ENCODE data around the gene HOXD4. TPM values are rescaled to one million over a fixed set of nuclear protein-coding genes. Genes with fewer than 3 reads are reported as not detected.

Gene HOXD4
- total and polyA plus RNA-seq, 10 of the 15 experiments (the other 5 are each of a cell fraction or from before 2014, with no cell fraction given): 0.07 TPM; not detected in 9

DNA sequence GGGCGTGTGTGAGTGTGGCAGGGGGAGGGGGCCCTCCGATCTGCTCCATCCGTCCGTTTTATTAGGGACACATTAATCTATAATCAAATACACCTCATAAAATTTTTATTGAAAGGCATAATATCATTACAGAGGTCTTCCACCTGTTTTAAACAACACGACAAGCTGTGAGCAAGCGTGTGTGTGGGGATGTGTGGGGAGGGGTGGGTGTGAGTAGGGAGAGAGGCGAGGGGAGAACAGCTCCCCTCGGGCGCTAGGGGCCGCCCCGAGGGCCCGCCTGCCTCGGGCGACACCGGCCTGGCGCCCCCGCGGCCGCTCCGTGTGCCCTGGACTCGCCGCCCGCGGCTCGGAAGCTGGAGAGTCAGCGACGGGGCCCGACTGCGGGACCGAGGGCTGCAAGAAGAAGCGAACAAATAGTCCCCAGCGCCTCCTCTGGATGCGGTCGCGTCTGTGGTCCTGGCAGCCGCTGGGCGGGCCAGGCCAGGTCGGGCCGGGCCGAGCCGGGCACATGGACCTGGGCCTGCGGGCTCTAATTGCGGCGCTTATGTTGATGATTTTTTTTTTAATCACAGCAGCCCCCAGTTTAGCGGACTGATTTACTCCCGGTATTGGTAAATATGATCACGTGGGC lies 29.2 kb upstream of the HOXD4 start:
- H4K20me1 ChIP-seq (ENCODE audit: control insufficient read depth, insufficient read depth): no peaks in the 10 kb centered on the region
- ChIA-PET RAD21 (ENCODE audit: unreplicated experiment) (no interaction called here), CTCF (interaction anchor here (2.1 kb wide), 1 partner anchor 530 kb away, joined by 7 read pairs; no protein-coding TSS in a partner anchor), SMC1A (ENCODE audit: uncharacterized antibody, unreplicated experiment) (no interaction called here), POLR2A (no interaction called here)
- no peaks in the 10 kb centered on the region for H3K36me3 ChIP-seq (ENCODE audit: control insufficient read depth in 2 of 2, insufficient read depth in 2 of 2, low read length in 1 of 2)
- no TSS peak for BruUV-seq (replicated peaks)
- no peak for ATAC-seq
- FAIRE-seq: no peak
- no peaks in the 10 kb centered on the region; the same call in 2 of the 3 replicates for H3K9me3 ChIP-seq (replicated peaks; ENCODE audit: control insufficient read depth, insufficient read depth, low read length)
- H3K4me1 ChIP-seq (ENCODE audit: control insufficient read depth, insufficient read depth, low read length): no peaks in the 10 kb centered on the region
- no peak overlapping the region for H3K4me3 ChIP-seq
- H3K79me2 ChIP-seq (ENCODE audit: control insufficient read depth, insufficient read depth, low read length): no peaks in the 10 kb centered on the region
- intact Hi-C loops (cut with micrococcal nuclease; ENCODE audit: unreplicated experiment): no loop called here
- no peak overlapping the region for H3K27ac ChIP-seq (ENCODE audit: control insufficient read depth, insufficient read depth)
- no peak for DNase-seq (ENCODE audit: low read depth, low spot score)
- WGBS (ENCODE audit: insufficient coverage, insufficient replicate concordance, low lambda C conversion rate, missing lambda C conversion rate): 42% methylated on average over 37 of the region's 47 CpGs
- no peak overlapping the region for H3K4me2 ChIP-seq (ENCODE audit: control insufficient read depth, insufficient read depth)
- no peak overlapping the region for H3K9ac ChIP-seq (ENCODE audit: control insufficient read depth, insufficient read depth, low read length)
- H2AFZ ChIP-seq (ENCODE audit: control insufficient read depth, low read depth, low read length): no peak overlapping the region
- TF ChIP-seq JUND (IDR thresholded peaks at IDR 0.05; ENCODE audit: low read depth, low read length) (no peak), SUZ12 (IDR thresholded peaks at IDR 0.05; ENCODE audit: unreplicated experiment) (peak; percentile 86)
- peaks cover 5 to 35% of the 10 kb centered on the region in 2 experiments for H3K27me3 ChIP-seq (replicated peaks in 1 of 2; ENCODE audit: control insufficient read depth in 2 of 2, insufficient read depth in 2 of 2, low read length in 1 of 2)
- in situ Hi-C loops (cut with MboI): loop anchor here (10.0 kb wide), 1 partner anchor 703 kb away; no protein-coding TSS in a partner anchor

DNA sequence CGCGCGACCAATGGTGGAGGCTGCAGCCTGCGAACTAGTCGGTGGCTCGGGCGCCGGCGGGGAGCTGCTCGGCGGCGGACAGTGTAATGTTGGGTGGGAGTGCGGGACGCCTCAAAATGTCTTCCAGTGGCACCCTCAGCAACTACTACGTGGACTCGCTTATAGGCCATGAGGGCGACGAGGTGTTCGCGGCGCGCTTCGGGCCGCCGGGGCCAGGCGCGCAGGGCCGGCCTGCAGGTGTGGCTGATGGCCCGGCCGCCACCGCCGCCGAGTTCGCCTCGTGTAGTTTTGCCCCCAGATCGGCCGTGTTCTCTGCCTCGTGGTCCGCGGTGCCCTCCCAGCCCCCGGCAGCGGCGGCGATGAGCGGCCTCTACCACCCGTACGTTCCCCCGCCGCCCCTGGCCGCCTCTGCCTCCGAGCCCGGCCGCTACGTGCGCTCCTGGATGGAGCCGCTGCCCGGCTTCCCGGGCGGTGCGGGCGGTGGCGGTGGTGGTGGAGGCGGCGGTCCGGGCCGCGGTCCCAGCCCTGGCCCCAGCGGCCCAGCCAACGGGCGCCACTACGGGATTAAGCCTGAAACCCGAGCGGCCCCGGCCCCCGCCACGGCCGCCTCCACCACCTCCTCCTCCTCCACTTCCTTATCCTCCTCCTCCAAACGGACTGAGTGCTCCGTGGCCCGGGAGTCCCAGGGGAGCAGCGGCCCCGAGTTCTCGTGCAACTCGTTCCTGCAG lies 28.5 kb upstream of the HOXD4 start, which contains the start of gene HOXD9:
TSS of gene HOXD9 (plus strand) at position 37 of the 728 bp plus-strand sequence. CDS start at position 87, 50 bp downstream.
- H3K4me2 ChIP-seq (ENCODE audit: control insufficient read depth, insufficient read depth): no peak within 1 kb of the TSS
- ChIA-PET POLR2A (no interaction called here), SMC1A (ENCODE audit: uncharacterized antibody, unreplicated experiment) (no interaction called here), RAD21 (ENCODE audit: unreplicated experiment) (no interaction called here), CTCF (interaction anchor here (2.1 kb wide), 1 partner anchor 529 kb away, joined by 7 read pairs; no protein-coding TSS in a partner anchor)
- no peaks in the 10 kb centered on the region for H3K36me3 ChIP-seq (ENCODE audit: control insufficient read depth in 2 of 2, insufficient read depth in 2 of 2, low read length in 1 of 2)
- intact Hi-C loops (cut with micrococcal nuclease; ENCODE audit: unreplicated experiment): no loop called here
- no peak within 1 kb of the TSS for H3K27ac ChIP-seq (ENCODE audit: control insufficient read depth, insufficient read depth)
- H4K20me1 ChIP-seq (ENCODE audit: control insufficient read depth, insufficient read depth): no peaks in the 10 kb centered on the region
- in situ Hi-C loops (cut with MboI): loop anchor here (10.0 kb wide), 1 partner anchor 702 kb away; no protein-coding TSS in a partner anchor
- FAIRE-seq (no peak), DNase-seq (ENCODE audit: low read depth, low spot score) (no peak), ATAC-seq (no peak)
- H3K79me2 ChIP-seq (ENCODE audit: control insufficient read depth, insufficient read depth, low read length): no peaks in the 10 kb centered on the region
- H3K9ac ChIP-seq (ENCODE audit: control insufficient read depth, insufficient read depth, low read length): no peak within 1 kb of the TSS
- H3K9me3 ChIP-seq (replicated peaks; ENCODE audit: control insufficient read depth, insufficient read depth, low read length): no peaks in the 10 kb centered on the region; the same call in 2 of the 3 replicates
- no peaks in the 10 kb centered on the region for H3K4me1 ChIP-seq (ENCODE audit: control insufficient read depth, insufficient read depth, low read length)
- no peak for TF ChIP-seq TAF1 (IDR thresholded peaks at IDR 0.05; ENCODE audit: borderline replicate concordance, low read depth, low read length)
- TF ChIP-seq SUZ12 (IDR thresholded peaks at IDR 0.05; ENCODE audit: unreplicated experiment): peak; percentile 64
- no TSS peak for BruUV-seq (replicated peaks)
- WGBS (ENCODE audit: insufficient coverage, insufficient replicate concordance, low lambda C conversion rate, missing lambda C conversion rate): 74% methylated on average over 42 of the region's 84 CpGs
- H2AFZ ChIP-seq (ENCODE audit: control insufficient read depth, low read depth, low read length): no peak within 1 kb of the TSS
- peaks cover 5 to 30% of the 10 kb centered on the region in 2 experiments for H3K27me3 ChIP-seq (replicated peaks in 1 of 2; ENCODE audit: control insufficient read depth in 2 of 2, insufficient read depth in 2 of 2, low read length in 1 of 2)
- H3K4me3 ChIP-seq: no peak within 1 kb of the TSS
